AML-193 (cell line): ENCODE data around the gene EMP2.
"Not testable (repeated sequence)": the region's sequence is repeated elsewhere in the genome, so short reads cannot be mapped to it uniquely, and the experiment has no call there.

Experiments used
- DNase-seq, 2 experiments: peaks; one replicate each; lab custom pipeline; 2025; lab: John Stamatoyannopoulos, UW

Gene EMP2

DNA sequence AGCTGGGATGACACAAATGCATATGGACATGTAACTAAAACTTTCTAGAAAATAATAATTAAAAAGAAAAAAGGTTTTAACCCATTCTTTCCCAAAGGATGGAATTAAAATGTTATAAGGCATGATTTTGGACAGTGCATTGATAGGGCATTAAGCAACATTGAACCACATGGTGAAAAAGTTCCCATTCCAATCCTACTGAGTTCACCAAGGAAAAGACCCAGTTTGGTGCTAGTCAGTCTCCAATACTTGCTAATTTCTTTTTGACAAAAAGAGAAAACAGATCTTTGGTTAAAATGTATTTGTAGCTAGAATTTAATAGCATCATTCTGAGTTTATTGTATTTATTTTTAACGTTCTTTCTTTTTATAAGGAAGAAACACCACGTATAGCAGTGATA is 28.1 kb downstream of the EMP2 start:
- DNase-seq = no peak

DNA sequence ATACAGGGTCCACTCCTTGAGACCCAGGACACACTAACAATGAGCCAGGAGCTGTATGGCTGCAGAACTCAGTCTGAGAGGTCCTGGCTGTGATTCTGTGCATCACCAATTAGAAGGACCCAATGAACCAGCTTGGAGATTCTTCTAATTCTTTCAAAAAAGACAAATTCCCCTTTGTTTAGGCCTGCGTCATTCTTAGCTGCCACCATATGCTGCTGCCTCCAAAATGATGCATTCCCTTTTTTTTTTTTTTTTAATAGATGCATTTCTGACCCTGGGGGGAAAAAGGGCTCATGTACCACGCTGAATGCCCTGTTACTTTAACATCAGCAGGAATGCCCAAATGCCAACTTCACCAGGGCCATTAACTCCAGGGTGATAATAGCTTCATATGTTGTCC is 28.5 kb downstream of the EMP2 start:
- DNase-seq = no peak

DNA sequence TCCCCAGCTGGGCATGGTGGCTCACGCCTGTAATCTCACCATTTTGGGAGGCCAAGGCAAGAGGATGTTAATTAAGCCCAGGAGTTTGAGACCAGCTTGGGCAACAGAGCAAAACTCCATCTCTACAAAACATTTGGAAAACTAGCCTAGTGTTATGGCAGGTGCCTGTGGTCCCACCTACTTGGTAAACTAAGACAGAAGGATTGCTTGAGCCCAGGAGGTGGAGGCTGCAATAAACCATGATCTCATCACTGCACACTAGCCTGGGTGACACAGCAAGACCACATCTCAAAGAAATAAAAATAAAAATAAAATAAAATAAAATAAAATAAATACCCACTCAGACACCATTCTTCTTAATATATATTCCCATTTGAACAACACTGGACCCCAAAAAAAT is 32.0 kb downstream of the EMP2 start:
- no peak for DNase-seq

DNA sequence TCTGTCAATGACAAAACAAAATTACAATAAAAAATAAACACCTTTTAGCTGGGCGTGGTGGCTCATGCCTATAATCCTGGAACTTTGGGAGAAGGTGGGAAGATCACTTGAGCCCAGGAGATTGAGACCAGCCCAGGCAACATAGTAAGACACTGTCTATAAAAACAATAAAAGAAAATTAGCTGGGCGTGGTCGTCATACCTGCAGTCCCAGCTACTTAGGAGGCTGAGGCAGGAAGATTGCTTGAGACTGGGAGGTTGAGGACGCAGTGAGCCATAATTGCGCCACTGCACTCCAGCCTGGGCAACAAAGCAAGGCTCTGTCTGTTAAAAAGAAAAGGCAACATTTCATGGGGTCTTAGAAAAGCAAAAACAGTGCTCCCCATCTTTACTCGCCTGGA is 32.7 kb downstream of the EMP2 start:
- DNase-seq = no peak

DNA sequence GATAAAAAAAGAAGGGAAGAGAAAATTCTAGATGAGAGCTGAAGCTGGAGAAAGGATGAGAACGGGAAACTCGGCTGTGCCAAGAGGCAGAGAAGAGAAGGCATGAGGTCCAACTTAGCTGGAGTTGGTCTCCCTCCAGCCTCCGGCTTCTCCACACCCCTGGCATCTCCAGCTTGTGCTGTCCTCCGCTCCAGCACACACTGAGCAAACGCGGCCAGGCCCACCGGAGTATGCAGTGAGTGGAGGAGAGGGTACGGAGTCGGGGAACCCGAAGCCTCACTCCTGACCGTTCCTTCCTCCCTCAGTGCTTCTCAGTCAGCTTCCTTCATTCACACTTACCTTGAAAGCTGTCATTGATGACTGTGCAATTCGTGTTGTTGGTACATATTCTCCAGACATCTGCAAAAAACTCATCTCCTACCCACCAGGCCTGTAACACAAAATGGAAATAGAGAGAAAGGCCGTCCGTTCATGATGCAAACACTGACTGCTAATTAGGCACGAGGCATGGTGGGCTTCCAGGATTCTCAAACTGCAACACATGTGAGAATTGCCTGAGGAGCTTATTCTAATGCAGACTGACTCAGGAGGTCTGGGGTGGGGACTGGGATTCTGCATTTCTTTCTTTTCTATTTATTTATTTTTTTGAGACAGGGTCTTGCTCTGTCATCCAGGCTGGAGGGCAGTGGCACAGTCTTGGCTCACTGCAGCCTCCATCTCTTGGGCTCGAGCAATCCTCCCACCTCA is 37.0 kb downstream of the EMP2 start:
- DNase-seq = no peak

DNA sequence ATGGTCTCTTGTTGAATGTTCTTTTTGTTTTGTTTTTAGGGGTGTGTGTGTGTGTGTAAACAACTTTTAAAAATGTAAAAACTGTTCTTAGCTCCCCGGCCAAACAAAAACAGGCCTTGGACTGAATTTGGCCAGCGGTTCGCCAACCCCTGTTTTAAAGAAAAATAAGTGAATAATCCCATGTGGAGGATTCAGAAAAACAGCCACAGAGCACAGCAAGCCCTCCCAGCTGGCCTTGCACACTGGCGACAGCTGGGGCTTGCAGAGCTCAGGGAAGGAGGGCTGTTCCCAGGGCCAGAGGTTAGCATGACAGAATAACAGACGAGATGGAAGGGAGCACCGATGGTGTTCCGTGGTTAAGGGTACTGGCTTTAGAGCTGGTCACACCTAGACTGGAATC is 39.0 kb downstream of the EMP2 start:
- DNase-seq = no peak

DNA sequence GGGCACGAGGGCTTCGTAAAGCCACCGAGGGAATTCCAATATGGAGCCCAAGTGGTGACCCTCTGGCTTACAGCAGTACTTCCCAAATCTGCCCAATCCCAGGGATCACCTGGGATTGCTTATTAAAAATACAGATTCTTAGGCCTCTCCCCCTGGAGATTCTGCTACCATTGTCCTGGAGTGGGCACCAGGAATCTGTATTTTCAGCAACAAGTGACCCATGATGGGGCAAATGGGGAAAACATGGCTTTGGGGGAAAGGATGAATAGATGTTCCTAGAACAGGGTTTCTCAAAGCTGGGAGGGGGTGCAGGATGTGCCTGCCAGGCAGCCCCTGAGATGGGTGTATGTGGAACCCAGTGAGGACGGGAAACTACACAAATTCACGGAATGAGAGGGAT is 40.6 kb downstream of the EMP2 start:
- DNase-seq = no peak

DNA sequence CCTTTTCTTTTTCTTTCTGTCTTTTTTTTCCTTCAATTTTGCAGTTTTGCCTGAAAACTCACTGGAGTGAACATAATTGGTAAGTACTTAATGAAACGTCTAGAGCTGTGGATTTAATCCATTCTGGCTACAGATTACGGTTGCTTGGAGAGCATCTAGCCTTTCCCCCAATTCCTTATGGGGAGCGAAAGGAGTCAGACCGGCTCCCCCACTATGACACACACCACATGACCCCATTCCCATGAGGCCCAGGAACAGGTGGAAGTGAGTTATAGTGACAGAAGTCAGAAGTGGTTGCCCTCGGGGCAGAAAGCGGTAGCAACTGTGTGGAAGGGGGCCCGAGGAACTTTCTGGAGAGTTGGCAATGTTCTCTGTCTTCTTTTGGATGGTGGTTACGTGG is 41.2 kb downstream of the EMP2 start:
- no peak for DNase-seq

DNA sequence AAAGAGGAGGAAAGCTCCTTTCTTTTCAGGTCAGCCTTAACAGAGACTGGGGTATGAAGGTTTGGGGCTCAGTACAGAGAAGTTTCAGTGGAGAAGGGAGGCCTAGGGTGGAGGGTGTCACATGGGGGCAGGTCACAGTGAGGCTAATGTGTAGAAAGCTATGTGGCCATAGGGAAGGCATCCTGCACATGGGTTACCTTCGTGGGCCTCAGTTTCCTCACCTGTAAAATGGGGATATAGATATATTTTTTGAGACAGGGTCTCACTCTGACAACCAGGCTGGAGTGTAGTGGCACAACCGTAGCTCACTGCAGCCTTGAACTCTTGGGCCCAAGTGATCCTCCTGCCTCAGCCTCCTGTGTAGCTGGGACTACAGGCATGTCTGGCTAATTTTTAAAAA is 41.8 kb downstream of the EMP2 start:
- DNase-seq = no peak

DNA sequence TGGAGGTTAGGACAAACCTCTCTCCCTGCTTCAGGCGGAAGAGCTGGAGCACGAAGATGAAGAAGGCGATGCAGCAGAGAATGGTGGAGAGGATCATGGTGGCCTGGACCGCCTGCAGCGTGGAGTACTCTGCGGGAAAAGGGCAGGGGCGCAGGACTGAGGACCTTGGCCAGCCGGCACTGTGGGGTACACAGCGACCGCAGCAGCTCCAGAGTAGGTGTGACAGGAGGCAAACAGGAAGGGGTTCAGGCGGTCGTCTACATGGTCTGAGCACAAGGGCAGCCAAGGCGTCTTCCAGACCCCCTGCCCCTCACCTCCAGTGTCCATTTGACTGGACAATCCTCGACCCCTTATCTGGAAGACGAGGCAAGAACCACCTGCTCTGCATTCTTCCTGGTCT is 42.5 kb downstream of the EMP2 start:
- DNase-seq = no peak

DNA sequence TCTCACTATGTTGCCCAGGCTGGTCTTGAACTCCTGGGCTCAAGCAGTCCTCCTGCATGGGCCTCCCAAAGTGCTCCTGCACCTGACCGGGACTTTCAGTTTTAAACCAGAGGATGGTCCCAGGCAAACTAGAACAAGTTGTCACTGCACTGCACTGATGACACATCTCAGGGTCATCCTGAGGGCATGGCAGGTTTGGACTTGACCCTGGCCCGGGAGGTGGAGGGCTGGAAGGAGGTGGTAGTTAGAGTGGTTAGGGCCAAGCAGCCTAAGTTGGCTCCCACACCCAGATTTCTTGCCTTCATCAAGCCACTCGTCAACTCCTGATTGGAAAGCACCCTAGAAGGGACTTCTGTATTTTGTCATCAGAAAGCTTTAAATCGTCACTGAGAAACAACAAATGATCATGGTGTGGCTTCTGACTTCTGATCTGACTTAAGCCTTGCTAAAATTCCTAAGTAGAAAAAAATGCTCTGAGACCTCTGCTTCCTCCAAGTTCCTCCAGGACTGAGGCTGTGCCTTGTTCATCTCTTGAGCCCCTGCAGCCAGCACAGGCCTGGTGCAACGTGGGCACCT is 43.5 kb downstream of the EMP2 start:
- no peak for DNase-seq

DNA sequence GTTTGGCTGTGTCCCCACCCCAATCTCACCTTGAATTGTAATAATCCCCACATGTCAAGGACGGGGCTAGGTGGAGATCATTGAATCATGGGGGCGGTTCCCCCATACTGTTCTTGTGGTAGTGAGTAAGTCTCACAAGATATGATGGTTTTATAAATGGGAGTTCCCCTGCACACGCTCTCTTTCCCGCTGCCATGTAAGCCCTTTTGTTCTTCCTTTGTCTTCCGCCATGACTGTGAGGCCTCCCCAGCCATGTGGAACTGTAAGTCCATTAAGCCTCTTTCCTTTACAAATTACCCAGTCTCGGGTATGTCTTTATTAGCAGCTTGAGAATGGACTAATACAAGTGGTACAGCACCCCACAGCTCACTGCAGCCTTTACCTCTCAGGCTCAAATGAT is 44.1 kb downstream of the EMP2 start:
- DNase-seq = not testable (repeated sequence)

DNA sequence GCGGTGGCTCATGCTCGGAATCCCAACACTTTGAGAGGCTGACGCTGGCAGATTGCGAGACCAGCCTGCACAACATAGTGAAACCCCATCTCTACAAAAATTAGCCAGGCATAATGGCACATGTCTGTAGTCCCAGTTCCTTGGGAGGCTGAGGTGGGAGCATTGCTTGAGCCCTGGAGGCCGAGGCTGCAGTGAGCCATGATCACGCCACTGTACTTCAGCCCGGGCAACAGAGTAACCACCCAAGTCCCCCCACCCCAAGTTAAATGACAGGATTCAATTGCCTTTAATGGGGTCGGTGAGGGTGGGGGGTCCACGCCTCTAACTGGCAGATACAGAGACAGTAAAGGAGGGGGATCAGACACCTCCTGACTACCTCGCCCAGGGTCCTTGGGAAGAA is 44.9 kb downstream of the EMP2 start:
- DNase-seq = no peak

DNA sequence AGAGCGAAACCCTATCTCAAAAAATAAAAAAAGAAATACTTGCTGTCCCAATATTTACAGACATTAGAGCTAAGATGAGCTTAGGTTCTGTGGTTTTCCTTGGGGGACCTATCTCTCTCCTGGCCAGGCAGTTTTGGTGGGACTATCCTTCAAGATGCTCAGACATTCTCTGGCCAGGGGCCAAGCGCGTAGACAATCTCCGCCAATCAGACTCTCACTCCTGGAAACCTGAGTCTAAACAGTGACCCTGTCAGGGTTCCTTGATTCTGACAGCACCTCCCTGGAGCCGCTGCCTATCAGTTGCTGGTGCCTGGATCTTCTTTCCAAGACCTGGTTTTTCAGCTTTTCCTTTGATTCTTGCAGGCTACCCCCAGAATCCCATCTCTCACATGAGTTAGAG is 45.6 kb downstream of the EMP2 start:
- DNase-seq = no peak

DNA sequence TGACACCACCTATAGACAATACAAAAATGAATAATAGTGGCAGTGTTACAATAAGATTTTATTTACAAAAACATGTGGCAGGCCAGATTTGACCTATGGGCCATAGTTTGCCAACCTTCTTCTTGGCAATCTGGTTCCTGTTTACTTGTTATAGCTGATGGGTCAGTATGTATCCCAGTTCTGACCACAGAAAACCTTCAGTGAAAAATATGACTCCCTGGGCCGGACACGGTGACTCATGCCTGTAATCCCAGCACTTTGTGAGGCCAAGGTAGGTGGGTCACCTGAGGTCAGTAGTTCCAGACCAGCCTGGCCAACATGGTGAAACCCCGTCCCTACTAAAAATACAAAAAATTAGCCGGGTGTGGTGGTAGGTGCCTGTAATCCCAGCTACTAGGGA is 46.8 kb downstream of the EMP2 start:
- not testable (repeated sequence) for DNase-seq

DNA sequence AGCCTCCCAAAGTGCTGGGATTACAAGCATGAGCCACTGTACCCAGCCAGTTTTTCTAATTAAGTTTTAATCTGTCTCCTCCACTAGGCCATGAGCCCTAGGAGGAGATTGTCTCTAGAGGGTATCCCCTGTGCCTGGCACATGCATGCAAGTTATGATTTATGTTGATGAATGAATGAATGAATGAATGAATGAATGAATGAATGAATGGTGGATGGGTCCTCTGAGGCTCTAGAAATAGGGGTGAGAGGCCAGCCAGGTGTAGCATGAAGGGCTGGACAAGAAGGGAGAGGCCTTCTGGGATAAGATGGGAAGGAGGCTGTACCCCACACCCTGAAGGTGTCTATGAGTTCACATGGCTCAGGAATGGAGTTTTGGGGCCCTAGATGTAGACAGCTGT is 48.8 kb downstream of the EMP2 start:
- no peak for DNase-seq

DNA sequence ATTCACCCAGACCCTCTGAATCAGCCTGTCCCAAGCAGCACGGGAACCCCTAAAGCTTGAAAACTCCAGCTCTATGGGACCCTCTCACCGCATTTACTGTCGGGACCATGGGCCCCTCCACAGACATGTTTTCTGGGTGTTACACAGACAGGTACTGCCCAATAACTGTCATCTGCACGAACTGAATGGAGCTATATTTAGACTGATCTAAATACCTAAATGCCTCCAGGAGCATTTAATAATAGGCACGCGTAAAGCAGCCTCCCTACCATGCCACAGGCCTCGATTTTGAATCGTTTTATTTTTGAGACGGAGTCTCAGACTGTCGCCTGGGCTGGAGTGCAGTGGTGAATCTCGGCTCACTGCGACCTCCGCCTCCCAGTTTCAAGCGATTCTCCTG is 49.7 kb downstream of the EMP2 start:
- no peak for DNase-seq

DNA sequence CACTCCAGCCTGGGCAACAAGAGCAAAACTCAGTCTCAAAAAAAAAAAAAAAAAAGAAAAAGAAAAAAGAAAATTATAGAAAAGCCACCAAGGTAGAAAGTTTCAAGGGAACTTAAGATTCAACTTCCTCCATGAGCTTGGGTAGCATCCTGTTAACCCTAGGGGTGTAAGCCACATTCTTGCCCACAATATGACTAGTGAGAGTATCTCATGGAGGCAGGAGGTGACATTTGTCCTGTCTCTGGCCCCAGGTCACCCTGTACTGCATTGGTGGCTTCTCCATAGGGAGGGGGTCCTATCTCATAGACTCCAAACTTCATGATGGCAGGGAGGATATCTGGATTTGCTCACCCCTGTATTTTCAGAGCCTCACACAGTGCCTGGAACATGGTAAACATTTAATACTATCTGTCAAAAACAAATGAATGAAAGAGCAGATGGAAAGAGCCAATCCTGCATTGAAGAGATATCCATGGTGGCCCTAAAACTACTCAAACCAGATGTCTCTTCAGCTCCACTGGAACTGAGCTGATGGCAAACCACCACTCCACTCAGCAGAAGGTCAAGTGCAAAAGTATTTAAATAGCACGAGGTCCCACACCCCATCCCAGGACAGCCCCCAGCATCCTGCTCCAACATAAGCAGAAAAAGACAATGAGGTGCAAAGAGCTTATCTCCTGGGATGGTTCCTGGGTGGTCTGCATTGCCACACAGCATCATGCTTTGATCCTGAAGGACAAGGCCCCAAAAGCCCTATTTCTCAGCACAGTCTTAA is 50.3 kb downstream of the EMP2 start:
- no peak for DNase-seq

DNA sequence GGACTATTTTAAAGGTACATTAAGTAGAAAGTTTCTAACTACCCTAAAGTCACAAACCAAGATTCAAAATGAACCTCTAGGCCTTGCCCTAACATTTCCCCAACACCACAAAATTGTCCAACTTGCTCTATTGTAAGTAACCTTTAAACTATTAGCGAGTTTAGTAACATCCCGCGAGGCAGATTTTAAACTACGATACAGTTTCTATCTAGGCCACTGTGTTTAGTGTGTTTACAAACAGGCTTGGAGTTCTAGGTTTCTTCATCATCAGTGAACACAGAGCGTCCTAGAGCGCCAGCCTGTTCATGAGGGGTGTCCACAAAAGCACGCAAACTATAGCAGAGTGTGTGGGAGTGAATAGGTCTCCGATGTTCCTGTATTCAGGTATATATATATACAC is 51.8 kb downstream of the EMP2 start:
- DNase-seq = no peak

DNA sequence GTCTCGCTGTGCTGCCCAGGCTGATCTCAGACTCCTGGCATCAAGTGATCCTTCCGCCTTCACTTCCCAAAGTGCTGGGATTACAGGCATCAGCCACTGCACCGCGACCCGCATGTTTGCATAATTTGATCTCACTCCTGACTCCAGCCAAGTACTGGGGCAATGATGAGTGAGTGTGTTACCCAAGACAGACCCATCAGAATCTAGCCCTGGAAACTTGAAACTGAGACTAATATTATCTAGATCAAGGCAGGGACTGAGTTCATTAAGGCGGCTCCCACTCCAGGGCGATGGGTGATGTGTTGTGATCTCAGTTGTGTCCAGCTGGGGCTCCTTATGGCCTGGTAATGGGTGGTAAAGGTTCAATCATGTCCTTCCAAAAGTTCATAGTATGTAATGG is 53.4 kb downstream of the EMP2 start:
- no peak for DNase-seq

DNA sequence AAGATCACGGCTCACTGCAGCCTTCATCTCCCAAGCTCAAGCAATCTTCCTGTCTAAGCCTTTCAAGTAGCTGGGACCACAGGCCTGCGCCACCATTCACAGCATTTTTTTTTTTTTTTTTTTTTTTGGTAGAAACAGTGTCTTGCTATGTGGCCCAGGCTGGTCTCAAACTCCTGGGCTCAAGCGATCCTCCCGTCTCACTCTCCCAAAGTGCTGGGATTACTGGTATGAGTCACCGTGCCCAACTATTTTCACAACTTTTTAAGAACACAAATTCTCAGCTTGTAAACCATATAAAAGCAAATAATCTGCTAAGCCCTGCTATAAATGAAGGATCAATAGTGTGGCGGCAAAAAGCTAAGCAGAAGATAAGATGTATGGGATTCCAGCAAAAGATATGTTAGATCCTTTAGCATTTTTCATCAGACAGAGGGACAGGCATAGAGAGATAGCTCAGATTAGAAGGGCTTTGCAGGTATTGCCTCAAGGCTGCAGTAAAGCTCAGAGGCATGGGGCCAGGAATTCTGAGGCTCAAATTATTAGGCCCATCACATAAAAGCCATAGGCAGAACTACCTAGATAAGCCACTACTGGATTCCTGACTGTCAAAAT is 55.1 kb downstream of the EMP2 start:
- no peak for DNase-seq

DNA sequence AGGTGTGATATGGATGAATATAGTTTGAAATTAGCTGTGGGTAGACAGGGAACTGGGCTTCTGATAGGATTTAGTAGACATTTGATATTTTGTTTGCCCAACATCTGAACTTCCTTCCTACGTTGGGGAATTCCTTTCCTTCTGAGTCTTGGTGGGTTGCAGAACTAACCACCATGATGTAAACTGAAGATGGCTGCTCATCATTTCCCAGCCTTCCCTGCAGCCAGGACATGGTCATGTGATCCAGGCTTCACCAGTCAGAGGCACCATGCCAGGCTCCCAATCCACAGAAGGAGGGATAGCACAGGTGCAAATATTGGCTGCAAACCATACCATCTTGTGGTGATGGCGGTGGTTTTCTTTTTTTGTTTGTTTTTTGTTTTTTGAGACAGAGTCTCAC is 57.4 kb downstream of the EMP2 start:
- DNase-seq = no peak

DNA sequence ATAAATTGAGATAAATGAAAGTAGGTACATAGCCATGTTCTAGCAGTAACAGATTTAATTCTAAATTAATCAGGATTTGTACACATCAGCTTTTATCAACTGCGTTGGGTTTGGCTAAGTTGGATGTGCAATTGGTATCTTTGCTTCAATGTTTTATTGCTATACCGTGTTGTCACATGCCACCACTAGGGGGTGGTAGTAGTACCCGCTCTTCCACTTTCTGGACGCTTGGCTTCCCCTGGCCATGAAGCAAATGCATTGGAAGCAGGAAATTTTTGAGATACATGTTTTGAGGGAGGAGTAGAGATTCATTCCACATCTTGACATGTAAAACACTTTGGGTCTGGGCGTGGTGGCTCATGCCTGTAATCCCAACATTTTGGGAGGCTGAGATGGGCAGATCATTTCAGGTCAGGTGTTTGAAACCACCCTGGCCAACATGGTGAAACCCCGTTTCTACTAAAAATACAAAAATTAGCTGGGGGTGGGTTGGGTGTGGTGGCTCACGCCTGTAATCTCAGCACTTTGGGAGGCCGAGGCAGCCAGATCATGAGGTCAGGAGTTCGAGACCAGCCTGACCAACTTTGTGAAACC is 58.6 kb downstream of the EMP2 start:
- DNase-seq = peak; percentile 39 to 43
